ENCODE data around the gene WDR6. TPM values are rescaled to one million over a fixed set of nuclear protein-coding genes. Genes with fewer than 3 reads are reported as not detected.

WDR6 gene
- total RNA-seq, 1 donor, result 98.4 TPM

- H3K27ac ChIP-seq (ENCODE audit: low read depth, low read length), result no peak overlapping the region
- H3K36me3 ChIP-seq (ENCODE audit: insufficient read depth, low read length), result peaks cover 77% of the 10 kb centered on the region
- no peak for TF ChIP-seq CTCF (IDR thresholded peaks at IDR 0.05; ENCODE audit: extremely low read depth, low read depth, low read length)
- H3K79me2 ChIP-seq (ENCODE audit: insufficient read depth, low read length), result peaks cover 4% of the 10 kb centered on the region
- no peaks in the 10 kb centered on the region for H3K4me1 ChIP-seq (ENCODE audit: insufficient read depth, low read length)
- H3K4me3 ChIP-seq (ENCODE audit: insufficient read depth, low read length), result no peak overlapping the region
- H3K27me3 ChIP-seq (ENCODE audit: insufficient read depth, low read length), result no peaks in the 10 kb centered on the region
- H3K4me2 ChIP-seq (ENCODE audit: insufficient read depth, low read length), result no peak overlapping the region
- no peaks in the 10 kb centered on the region for H4K20me1 ChIP-seq (ENCODE audit: insufficient read depth, low read length)
- H3K9me3 ChIP-seq (ENCODE audit: low read depth, low read length), result no peaks in the 10 kb centered on the region
- DNase-seq (ENCODE audit: insufficient read length, low spot score, missing footprints), result no peak
- no peak overlapping the region for H2AFZ ChIP-seq (ENCODE audit: low read length)
Measured at GRCh38 chr3:48974076-48974864, 32.9 kb upstream of the WDR6 start.

- Histone ChIP-seq H3K4me2 (ENCODE audit: insufficient read depth, low read length) (no peak overlapping the region), H3K9me3 (ENCODE audit: low read depth, low read length) (no peaks in the 10 kb centered on the region), H2AFZ (ENCODE audit: low read length) (no peak overlapping the region), H4K20me1 (ENCODE audit: insufficient read depth, low read length) (peaks cover 2% of the 10 kb centered on the region), H3K79me2 (ENCODE audit: insufficient read depth, low read length) (no peaks in the 10 kb centered on the region), H3K36me3 (ENCODE audit: insufficient read depth, low read length) (peaks cover 80% of the 10 kb centered on the region), H3K4me3 (ENCODE audit: insufficient read depth, low read length) (no peak overlapping the region), H3K4me1 (ENCODE audit: insufficient read depth, low read length) (no peaks in the 10 kb centered on the region), H3K27me3 (ENCODE audit: insufficient read depth, low read length) (no peaks in the 10 kb centered on the region), H3K27ac (ENCODE audit: low read depth, low read length) (no peak overlapping the region)
- TF ChIP-seq CTCF (IDR thresholded peaks at IDR 0.05; ENCODE audit: extremely low read depth, low read depth, low read length), result no peak
- no peak for DNase-seq (ENCODE audit: insufficient read length, low spot score, missing footprints)
Measured at GRCh38 chr3:48979451-48979850, 27.7 kb upstream of the WDR6 start.

- Histone ChIP-seq H3K4me2 (ENCODE audit: insufficient read depth, low read length) (no peak overlapping the region), H3K4me1 (ENCODE audit: insufficient read depth, low read length) (no peaks in the 10 kb centered on the region), H3K4me3 (ENCODE audit: insufficient read depth, low read length) (no peak overlapping the region), H3K36me3 (ENCODE audit: insufficient read depth, low read length) (peaks cover 80% of the 10 kb centered on the region), H3K27ac (ENCODE audit: low read depth, low read length) (no peak overlapping the region), H3K27me3 (ENCODE audit: insufficient read depth, low read length) (no peaks in the 10 kb centered on the region), H4K20me1 (ENCODE audit: insufficient read depth, low read length) (peaks cover 2% of the 10 kb centered on the region), H3K79me2 (ENCODE audit: insufficient read depth, low read length) (no peaks in the 10 kb centered on the region), H3K9me3 (ENCODE audit: low read depth, low read length) (no peaks in the 10 kb centered on the region), H2AFZ (ENCODE audit: low read length) (no peak overlapping the region)
- no peak for TF ChIP-seq CTCF (IDR thresholded peaks at IDR 0.05; ENCODE audit: extremely low read depth, low read depth, low read length)
- no peak for DNase-seq (ENCODE audit: insufficient read length, low spot score, missing footprints)
Measured at GRCh38 chr3:48980295-48980694, 26.9 kb upstream of the WDR6 start.

GRCh38 chr3:48982016-48982415 is 25.2 kb upstream of the WDR6 start:
- Histone ChIP-seq H2AFZ (ENCODE audit: low read length) (no peak overlapping the region), H3K4me3 (ENCODE audit: insufficient read depth, low read length) (no peak overlapping the region), H3K27me3 (ENCODE audit: insufficient read depth, low read length) (no peaks in the 10 kb centered on the region), H3K9me3 (ENCODE audit: low read depth, low read length) (no peaks in the 10 kb centered on the region), H3K4me1 (ENCODE audit: insufficient read depth, low read length) (no peaks in the 10 kb centered on the region), H3K36me3 (ENCODE audit: insufficient read depth, low read length) (peaks cover 73% of the 10 kb centered on the region), H3K79me2 (ENCODE audit: insufficient read depth, low read length) (no peaks in the 10 kb centered on the region), H3K27ac (ENCODE audit: low read depth, low read length) (no peak overlapping the region), H3K4me2 (ENCODE audit: insufficient read depth, low read length) (no peak overlapping the region), H4K20me1 (ENCODE audit: insufficient read depth, low read length) (peaks cover 2% of the 10 kb centered on the region)
- no peak for TF ChIP-seq CTCF (IDR thresholded peaks at IDR 0.05; ENCODE audit: extremely low read depth, low read depth, low read length)
- DNase-seq (ENCODE audit: insufficient read length, low spot score, missing footprints), result no peak

Measured in osteoblast (primary cell).